SJSA1 (cell line): ENCODE measurements around the gene PRXL2B. TPM values are rescaled to one million over a fixed set of nuclear protein-coding genes. Genes with fewer than 3 reads are reported as not detected.
"Not testable (repeated sequence)": the region's sequence is repeated elsewhere in the genome, so short reads cannot be mapped to it uniquely, and the experiment has no call there.

ENCODE experiments used
- DNase-seq, 2 experiments: peaks; one replicate each; pipeline ENCODE4 v3.0.0-alpha.2; 2015 to 2020; ENCODE audit warnings: low spot score in 2 of 2, low read depth in 1 of 2
- H3K27ac ChIP-seq: fragments of 250-450 bp; sonication (Bioruptor Pico); 2 replicates; pipeline ENCODE4 v1.5.1; 2020; ENCODE audit warnings: mild to moderate bottlenecking, moderate library complexity
- H3K27me3 ChIP-seq: fragments of 250-450 bp; sonication (Bioruptor Pico); replicated peaks from 2 replicates; pipeline ENCODE4 v1.5.1; 2020; ENCODE audit warnings: mild to moderate bottlenecking, moderate library complexity
- H3K36me3 ChIP-seq: fragments of 250-450 bp; sonication (Bioruptor Pico); 2 replicates; pipeline ENCODE4 v1.5.1; 2020; ENCODE audit warnings: mild to moderate bottlenecking
- H3K4me1 ChIP-seq: fragments of 250-450 bp; sonication (Bioruptor Pico); replicated peaks from 2 replicates; pipeline ENCODE4 v1.6.1; 2021; ENCODE audit warnings: mild to moderate bottlenecking
- H3K4me3 ChIP-seq: fragments of 250-450 bp; sonication (Bioruptor Pico); 2 replicates; pipeline ENCODE4 v1.5.1; 2020; ENCODE audit warnings: mild to moderate bottlenecking
- H3K9me3 ChIP-seq: fragments of 250-450 bp; sonication (Bioruptor Pico); replicated peaks from 2 replicates; pipeline ENCODE4 v1.5.1; 2020; ENCODE audit warnings: mild to moderate bottlenecking
- total RNA-seq: library from RNA; depleted of rRNA; stranded (reverse); fragments of >200 nt; shearing (Covaris generic); gene quantifications from 2 replicates; pipeline ENCODE4 v1.2.3, GENCODE V29; 2014

PRXL2B gene
- total RNA-seq, 1 experiment from 2014 or later, result 15.2 TPM

DNA sequence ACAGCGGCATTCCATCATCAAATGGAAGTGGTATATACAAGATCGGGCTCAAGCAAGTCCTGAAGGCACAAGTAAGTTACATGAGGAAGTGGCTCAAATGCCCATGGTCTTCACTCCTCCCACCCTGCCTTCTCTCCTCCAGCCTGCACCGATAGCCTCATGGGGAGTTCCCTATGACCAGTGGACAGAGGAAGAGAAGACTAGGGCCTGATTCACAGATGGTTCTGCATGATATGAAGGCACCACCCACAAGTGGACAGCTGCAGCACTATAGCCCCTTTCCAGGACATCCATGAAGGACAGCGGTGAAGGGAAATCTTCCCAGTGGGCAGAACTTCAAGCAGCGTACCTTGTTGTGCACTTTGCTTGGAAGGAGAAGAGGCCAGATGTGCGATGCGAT lies 39.2 kb downstream of the PRXL2B start:
- DNase-seq, H3K9me3 ChIP-seq, H3K36me3 ChIP-seq, H3K4me1 ChIP-seq, H3K4me3 ChIP-seq, H3K27ac ChIP-seq: not testable (repeated sequence)
- peaks cover 38% of the 10 kb centered on the region for H3K27me3 ChIP-seq

DNA sequence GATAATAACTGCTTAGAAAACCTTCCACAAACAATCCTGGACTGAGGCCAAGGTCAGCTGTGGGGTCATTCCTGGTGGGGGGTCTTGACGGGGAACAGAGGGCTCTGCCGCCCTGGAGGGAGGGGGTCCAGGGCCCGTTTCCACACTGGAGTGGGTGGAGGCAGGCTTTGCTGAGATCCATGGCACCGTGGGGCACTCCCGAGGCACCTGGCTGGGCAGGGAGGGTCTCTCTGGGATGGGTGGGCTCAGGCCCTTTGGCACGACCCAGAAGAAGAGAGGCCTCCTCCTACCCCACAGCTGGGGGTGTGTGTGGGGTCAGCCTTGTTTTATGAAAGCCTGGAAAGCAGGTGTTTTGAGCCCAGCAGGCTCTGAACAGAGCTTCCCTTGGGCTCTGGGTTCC lies 41.2 kb downstream of the PRXL2B start:
- no peak for DNase-seq
- no peaks in the 10 kb centered on the region for H3K4me1 ChIP-seq
- H3K9me3 ChIP-seq, result no peaks in the 10 kb centered on the region; the same call in 1 of the 2 replicates
- H3K4me3 ChIP-seq, result no peak overlapping the region
- H3K27ac ChIP-seq, result no peak overlapping the region
- no peaks in the 10 kb centered on the region for H3K36me3 ChIP-seq
- peaks cover 35% of the 10 kb centered on the region for H3K27me3 ChIP-seq

GRCh38 chr1:2628191-2628932 lies 41.8 kb downstream of the PRXL2B start:
- DNase-seq, result no peak
- Histone ChIP-seq H3K4me1 (no peaks in the 10 kb centered on the region), H3K27ac (no peak overlapping the region), H3K4me3 (no peak overlapping the region), H3K9me3 (no peaks in the 10 kb centered on the region; the same call in 1 of the 2 replicates), H3K27me3 (peaks cover 35% of the 10 kb centered on the region), H3K36me3 (no peaks in the 10 kb centered on the region)

GRCh38 chr1:2628933-2629626 lies 42.5 kb downstream of the PRXL2B start:
- Histone ChIP-seq H3K9me3 (no peaks in the 10 kb centered on the region; the same call in 1 of the 2 replicates), H3K36me3 (no peaks in the 10 kb centered on the region), H3K27me3 (peaks cover 35% of the 10 kb centered on the region), H3K27ac (no peak overlapping the region), H3K4me1 (no peaks in the 10 kb centered on the region), H3K4me3 (no peak overlapping the region)
- no peak for DNase-seq

- no peaks in the 10 kb centered on the region for H3K4me1 ChIP-seq
- H3K36me3 ChIP-seq, result no peaks in the 10 kb centered on the region
- H3K9me3 ChIP-seq, result no peaks in the 10 kb centered on the region; the same call in 1 of the 2 replicates
Measured at GRCh38 chr1:2629627-2630497, 43.3 kb downstream of the PRXL2B start.

GRCh38 chr1:2630498-2631135 lies 44.0 kb downstream of the PRXL2B start:
- no peak overlapping the region for H3K4me3 ChIP-seq
- H3K27me3 ChIP-seq, result peaks cover 35% of the 10 kb centered on the region
- H3K4me1 ChIP-seq, result no peaks in the 10 kb centered on the region
- no peak for DNase-seq
- H3K27ac ChIP-seq, result no peak overlapping the region
- no peaks in the 10 kb centered on the region; the same call in 1 of the 2 replicates for H3K9me3 ChIP-seq
- H3K36me3 ChIP-seq, result no peaks in the 10 kb centered on the region

More at GRCh38 chr1:2629627-2630497, 43.3 kb downstream of the PRXL2B start:
- Histone ChIP-seq H3K27me3 (peaks cover 35% of the 10 kb centered on the region), H3K27ac (no peak overlapping the region), H3K4me3 (no peak overlapping the region)
- DNase-seq, result no peak

GRCh38 chr1:2631136-2632050 lies 44.8 kb downstream of the PRXL2B start:
- no peak for DNase-seq
- Histone ChIP-seq H3K4me1 (no peaks in the 10 kb centered on the region), H3K27me3 (peaks cover 32% of the 10 kb centered on the region), H3K36me3 (no peaks in the 10 kb centered on the region), H3K27ac (no peak overlapping the region), H3K9me3 (no peaks in the 10 kb centered on the region; the same call in 1 of the 2 replicates), H3K4me3 (no peak overlapping the region)

DNA sequence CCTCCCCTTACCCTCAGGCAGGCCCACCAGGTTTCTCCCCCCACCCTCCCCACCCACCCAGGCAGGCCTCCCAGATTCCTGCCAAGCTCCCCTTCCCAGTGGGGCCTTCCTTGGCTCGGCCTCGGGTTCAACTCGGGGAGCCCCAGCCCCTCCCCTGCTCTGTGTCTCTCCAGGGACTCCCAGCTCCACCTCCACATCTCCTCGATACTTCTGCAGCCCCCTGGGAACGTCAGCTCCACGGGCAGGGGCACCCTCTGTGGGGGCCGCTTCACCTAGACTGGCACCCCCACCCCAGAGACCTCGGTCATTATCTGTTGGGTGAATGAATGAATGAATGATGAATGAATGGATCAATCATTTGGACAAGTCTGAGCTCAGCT lies 45.5 kb downstream of the PRXL2B start:
- DNase-seq, result no peak
- Histone ChIP-seq H3K9me3 (no peaks in the 10 kb centered on the region), H3K27ac (no peak overlapping the region), H3K4me3 (no peak overlapping the region), H3K27me3 (peaks cover 25% of the 10 kb centered on the region), H3K36me3 (no peaks in the 10 kb centered on the region), H3K4me1 (no peaks in the 10 kb centered on the region)

- no peaks in the 10 kb centered on the region for H3K9me3 ChIP-seq
Measured at GRCh38 chr1:2632561-2633361, 46.2 kb downstream of the PRXL2B start, which contains the start of gene MMEL1. Gene MMEL1, minus strand, starts transcription at chr1:2633016. Its CDS starts 3,532 bp downstream, at chr1:2629484.

GRCh38 chr1:2633366-2633935 lies 46.9 kb downstream of the PRXL2B start:
- Histone ChIP-seq H3K4me1 (no peaks in the 10 kb centered on the region), H3K9me3 (no peaks in the 10 kb centered on the region), H3K36me3 (no peaks in the 10 kb centered on the region), H3K27me3 (peaks cover 12% of the 10 kb centered on the region), H3K4me3 (no peak overlapping the region), H3K27ac (no peak overlapping the region)
- no peak for DNase-seq

More at GRCh38 chr1:2632561-2633361, 46.2 kb downstream of the PRXL2B start, which contains the start of gene MMEL1:
- Histone ChIP-seq H3K4me1 (no peaks in the 10 kb centered on the region), H3K36me3 (no peaks in the 10 kb centered on the region), H3K4me3 (no peak within 1 kb of the TSS), H3K27ac (no peak within 1 kb of the TSS), H3K27me3 (peaks cover 18% of the 10 kb centered on the region)
- DNase-seq, result no peak

DNA sequence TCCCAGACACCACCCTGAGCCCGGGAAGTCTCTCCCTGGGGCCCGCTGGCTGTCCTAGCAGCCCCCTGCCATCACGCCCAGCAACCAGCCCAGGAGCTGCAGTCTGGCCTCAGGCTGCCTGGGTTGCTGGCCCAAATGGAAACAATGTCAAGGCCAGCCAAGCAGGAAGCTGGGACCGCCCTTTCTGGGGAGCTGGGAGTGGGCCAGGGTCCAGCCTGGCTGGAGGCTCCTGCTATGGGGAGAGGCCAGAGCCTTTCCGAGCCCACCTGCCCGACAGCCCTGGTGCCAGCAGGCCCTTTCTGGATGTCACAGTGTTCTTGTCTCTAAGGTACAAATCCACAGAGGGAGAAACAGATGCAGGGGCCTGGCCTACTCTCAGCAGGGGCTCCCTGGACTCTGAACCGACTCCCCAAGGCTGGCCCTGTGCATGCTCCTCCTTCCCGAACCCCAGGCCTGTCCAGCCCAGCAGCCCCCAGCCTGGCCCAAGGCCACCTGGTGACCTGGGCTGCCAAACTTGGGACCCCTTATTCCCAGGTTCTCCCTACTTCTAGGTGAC lies 47.4 kb downstream of the PRXL2B start:
- H3K27ac ChIP-seq, result no peak overlapping the region
- H3K27me3 ChIP-seq, result peaks cover 11% of the 10 kb centered on the region
- no peaks in the 10 kb centered on the region for H3K4me1 ChIP-seq
- H3K4me3 ChIP-seq, result no peak overlapping the region
- no peaks in the 10 kb centered on the region for H3K36me3 ChIP-seq
- DNase-seq, result no peak
- no peaks in the 10 kb centered on the region for H3K9me3 ChIP-seq
